GM23338 (cell line): ENCODE data around the gene HSD17B2. TPM values are rescaled to one million over a fixed set of nuclear protein-coding genes. Genes with fewer than 3 reads are reported as not detected.

Source experiments
- ATAC-seq: fragments of 200-7000 bp; cut with Tn5 transposase; 3 replicates; pipeline ENCODE4 v1.9.1; 2020
- DNase-seq: peaks from one replicate; pipeline ENCODE4 v3.0.0-alpha.2; 2015; ENCODE audit warnings: low spot score
- H2AFZ ChIP-seq: fragments of 200-600 bp; sonication (generic); 2 replicates; pipeline ENCODE4 v1.8.0; 2016; ENCODE audit warnings: antibody characterized with exemption, mild to moderate bottlenecking, moderate library complexity
- H3F3A ChIP-seq: fragments of 200-600 bp; sonication (generic); replicated peaks from 2 replicates; pipeline ENCODE4 v1.8.0; 2017; ENCODE audit warnings: antibody characterized with exemption, mixed run types, low read depth
- H3K27ac ChIP-seq: fragments of 200-600 bp; sonication (generic); 2 replicates; pipeline ENCODE4 v1.6.1; 2016; ENCODE audit warnings: low read depth
- H3K27me3 ChIP-seq: fragments of 200-600 bp; sonication (generic); 2 replicates; pipeline ENCODE4 v1.8.0; 2016; ENCODE audit warnings: mild to moderate bottlenecking, mixed run types, moderate library complexity; ENCODE audit not compliant: insufficient read depth
- H3K36me3 ChIP-seq: fragments of 200-600 bp; sonication (generic); 2 replicates; pipeline ENCODE4 v1.8.0; 2016; ENCODE audit warnings: mild to moderate bottlenecking; ENCODE audit not compliant: insufficient read depth
- H3K4me1 ChIP-seq: fragments of 200-600 bp; sonication (generic); 2 replicates; pipeline ENCODE4 v1.8.0; 2016; ENCODE audit warnings: mild to moderate bottlenecking, moderate library complexity; ENCODE audit not compliant: insufficient read depth
- H3K4me2 ChIP-seq: fragments of 200-600 bp; sonication (generic); 2 replicates; pipeline ENCODE4 v1.7.1; 2017; ENCODE audit warnings: mixed run types
- H3K4me3 ChIP-seq: fragments of 200-600 bp; sonication (generic); 2 replicates; pipeline ENCODE4 v1.6.1; 2016; ENCODE audit warnings: mixed run types
- H3K79me2 ChIP-seq: fragments of 200-600 bp; sonication (generic); replicated peaks from 2 replicates; pipeline ENCODE4 v1.8.0; 2017; ENCODE audit warnings: mild to moderate bottlenecking; ENCODE audit not compliant: insufficient read depth
- H3K9me2 ChIP-seq: fragments of 200-600 bp; sonication (generic); 2 replicates; pipeline ENCODE4 v1.8.0; 2017; ENCODE audit not compliant: insufficient read depth
- H4K20me1 ChIP-seq: fragments of 200-600 bp; sonication (generic); replicated peaks from 2 replicates; pipeline ENCODE4 v1.8.0; 2017; ENCODE audit warnings: mild to moderate bottlenecking; ENCODE audit not compliant: insufficient read depth
- H3K27ac Mint-ChIP-seq: 2 replicates; pipeline ENCODE4 v1.8.0; 2020; ENCODE audit warnings: inconsistent platforms, mild to moderate bottlenecking, moderate library complexity, mixed read lengths
- H3K27me3 Mint-ChIP-seq: 3 replicates; pipeline ENCODE4 v1.8.0; 2022; ENCODE audit warnings: low read depth, mild to moderate bottlenecking, moderate library complexity, mixed read lengths, inconsistent platforms; ENCODE audit not compliant: insufficient read depth, poor library complexity
- H3K36me3 Mint-ChIP-seq: 3 replicates; pipeline ENCODE4 v1.8.0; 2021; ENCODE audit warnings: low read depth, mild to moderate bottlenecking, inconsistent platforms, moderate library complexity, mixed read lengths
- H3K4me1 Mint-ChIP-seq: 3 replicates; pipeline ENCODE4 v1.8.0; 2020; ENCODE audit warnings: mild to moderate bottlenecking, inconsistent platforms, mixed read lengths
- H3K4me3 Mint-ChIP-seq: 3 replicates; pipeline ENCODE4 v1.8.0; 2021; ENCODE audit warnings: moderate library complexity, mild to moderate bottlenecking, inconsistent platforms, mixed read lengths
- H3K9me3 Mint-ChIP-seq: 3 replicates; pipeline ENCODE4 v1.8.0; 2020; ENCODE audit warnings: moderate library complexity, mild to moderate bottlenecking, inconsistent platforms, mixed read lengths
- CREB1 ChIP-seq: fragments of 250-450 bp; sonication (Bioruptor Pico); IDR thresholded peaks from 2 replicates; pipeline ENCODE4 v1.5.0; 2020; ENCODE audit warnings: low read depth, mild to moderate bottlenecking, moderate library complexity
- CTCF ChIP-seq, 2 experiments: fragments of 200-600 bp in 1 of 2; sonication (generic) in 1 of 2; conservative IDR thresholded peaks; 2 replicates each; pipeline versions ENCODE4 v1.5.1 to v1.6.1; 2016 to 2017; ENCODE audit warnings: antibody characterized with exemption in 2 of 2, low read depth in 2 of 2, mild to moderate bottlenecking in 2 of 2, moderate library complexity in 1 of 2
- ETS1 ChIP-seq: IDR thresholded peaks from 2 replicates; pipeline ENCODE4 v1.6.1; 2016; ENCODE audit warnings: antibody characterized with exemption
- EZH2 ChIP-seq: fragments of 200-600 bp; sonication (generic); IDR thresholded peaks from one replicate; pipeline ENCODE4 v1.8.0; 2017; ENCODE audit warnings: antibody characterized with exemption, mild to moderate bottlenecking, low read depth; ENCODE audit not compliant: unreplicated experiment
- EZH2phosphoT487 ChIP-seq: fragments of 200-600 bp; sonication (generic); IDR thresholded peaks from one replicate; pipeline ENCODE4 v1.8.1; 2018; ENCODE audit warnings: antibody characterized with exemption; ENCODE audit not compliant: unreplicated experiment
- JUNB ChIP-seq: IDR thresholded peaks from one replicate; pipeline ENCODE4 v1.6.1; 2016; ENCODE audit warnings: antibody characterized with exemption; ENCODE audit not compliant: unreplicated experiment
- NANOG ChIP-seq: IDR thresholded peaks from 2 replicates; pipeline ENCODE4 v1.6.1; 2016; ENCODE audit warnings: antibody characterized with exemption, borderline replicate concordance
- POLR2AphosphoS5 ChIP-seq: IDR thresholded peaks from 2 replicates; pipeline ENCODE4 v1.6.1; 2016; ENCODE audit warnings: antibody characterized with exemption, low read depth
- REST ChIP-seq: IDR thresholded peaks from one replicate; pipeline ENCODE4 v1.6.1; 2018; ENCODE audit warnings: antibody characterized with exemption; ENCODE audit not compliant: unreplicated experiment
- STAT1 ChIP-seq: IDR thresholded peaks from one replicate; pipeline ENCODE4 v1.6.1; 2016; ENCODE audit warnings: antibody characterized with exemption; ENCODE audit not compliant: unreplicated experiment
- ZNF114 ChIP-seq: fragments of 250-450 bp; sonication (Bioruptor Pico); IDR thresholded peaks from 2 replicates; pipeline ENCODE4 v1.5.0; 2020; ENCODE audit warnings: mild to moderate bottlenecking, moderate library complexity
- ZNF331 ChIP-seq: fragments of 250-450 bp; sonication (Bioruptor Pico); IDR thresholded peaks from 2 replicates; pipeline ENCODE4 v1.5.0; 2020; ENCODE audit warnings: low read depth, mild to moderate bottlenecking, moderate library complexity
- ZNF462 ChIP-seq: fragments of 250-450 bp; sonication (Bioruptor Pico); IDR thresholded peaks from 2 replicates; pipeline ENCODE4 v1.5.0; 2020; ENCODE audit warnings: mild to moderate bottlenecking, moderate library complexity
- polyA plus RNA-seq: library from polyadenylated mRNA; unstranded; fragments of >200 nt; fragmentation: Nextera tagmentation; extraction: Ambion mirVana; gene quantifications from 2 replicates; pipeline ENCODE4 v1.2.1, GENCODE V29; 2016
- total RNA-seq: library from RNA; depleted of rRNA; stranded (reverse); fragments of >200 nt; shearing (Covaris generic); gene quantifications from 2 replicates; pipeline ENCODE4 v1.2.3, GENCODE V29; 2014

The HSD17B2 gene
- total and polyA plus RNA-seq, 2 experiments from 2014 or later = 0.29 TPM; not detected in 1

DNA sequence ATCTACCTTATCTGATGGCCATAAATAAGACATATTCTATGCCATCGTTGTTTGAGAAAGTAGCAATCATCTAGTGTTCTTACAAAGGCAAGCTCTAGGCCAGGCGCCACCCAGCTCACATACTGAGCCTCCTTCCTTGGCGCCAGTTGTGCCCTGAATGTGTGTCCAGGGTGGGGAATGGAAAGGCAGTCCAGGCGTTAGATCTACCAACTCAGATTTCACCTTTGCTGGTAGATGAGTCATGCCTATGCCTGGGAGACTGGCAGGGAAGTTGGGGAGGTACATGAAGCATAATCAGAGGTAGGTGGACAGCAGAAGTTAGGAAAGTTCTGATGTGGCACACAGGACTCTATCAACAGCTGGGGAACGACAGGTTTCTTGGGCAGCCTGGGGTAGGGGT lies 47.3 kb upstream of the HSD17B2 start:
- H3K27me3 Mint-ChIP-seq = peaks cover 4% of the 10 kb centered on the region

More for the DNA sequence above, 47.3 kb upstream of the HSD17B2 start:
- no peak overlapping the region for H3K4me3 Mint-ChIP-seq
- ATAC-seq (no peak), DNase-seq (no peak)
- H2AFZ ChIP-seq = 0 out of 2 replicates have a peak overlapping the region, but pooled peaks have one; percentile 28
- no peaks in the 10 kb centered on the region for H3F3A ChIP-seq
- no peak overlapping the region; the same call in 1 of the 2 replicates for H3K27ac Mint-ChIP-seq
- H3K36me3 ChIP-seq = no peaks in the 10 kb centered on the region
- H3K27me3 ChIP-seq = no peaks in the 10 kb centered on the region
- peaks cover 5% of the 10 kb centered on the region for H3K4me1 Mint-ChIP-seq
- no peaks in the 10 kb centered on the region for H3K36me3 Mint-ChIP-seq
- 0 out of 2 replicates have a peak, but pooled peaks cover 3% of the 10 kb centered on the region for H3K9me2 ChIP-seq
- no peaks in the 10 kb centered on the region for H3K79me2 ChIP-seq
- H3K4me1 ChIP-seq = 0 out of 2 replicates have a peak, but pooled peaks cover 3% of the 10 kb centered on the region
- no peak overlapping the region for H3K4me2 ChIP-seq
- no peaks in the 10 kb centered on the region for H3K9me3 Mint-ChIP-seq
- no peak overlapping the region for H3K27ac ChIP-seq
- TF ChIP-seq JUNB (no peak), ETS1 (no peak), STAT1 (no peak), EZH2 (no peak), CTCF (conservative IDR thresholded peaks at IDR 0.05; ENCODE audit: low read depth in 2 of 2) (no peak), REST (no peak), CREB1 (CRISPR knock-in tag) (no peak), ZNF462 (CRISPR knock-in tag) (no peak), EZH2phosphoT487 (no peak), NANOG (no peak), ZNF114 (no peak), POLR2AphosphoS5 (no peak), ZNF331 (CRISPR knock-in tag) (no peak)
- no peak overlapping the region for H3K4me3 ChIP-seq
- no peaks in the 10 kb centered on the region for H4K20me1 ChIP-seq
